Activated T-helper 1 cell treated with anti-CD3 and anti-CD28 coated beads, Interleukin-12 subunit alpha, Interleukin-12 subunit beta, Interleukin-2, Interleukin-4 antibody, amounts not matched to agents 30 ng/mL and 10 ng/mL and 1 ng/mL, durations not matched to agents 14 hours and 24 hours and 36 hours (primary cell): ENCODE results near the gene ABHD1. TPM values are rescaled to one million over a fixed set of nuclear protein-coding genes. Genes with fewer than 3 reads are reported as not detected.
"Not testable (repeated sequence)": the region's sequence is repeated elsewhere in the genome, so short reads cannot be mapped to it uniquely, and the experiment has no call there.

Experiments used
- DNase-seq: peaks from one replicate; pipeline ENCODE4 v3.0.0; 2021; ENCODE audit warnings: low spot score
- H3K27ac Mint-ChIP-seq: one replicate; pipeline ENCODE4 v1.8.0; 2021; ENCODE audit warnings: mild to moderate bottlenecking, mixed read lengths
- H3K27me3 Mint-ChIP-seq: one replicate; pipeline ENCODE4 v1.8.0; 2022; ENCODE audit warnings: mild to moderate bottlenecking, moderate library complexity, mixed read lengths; ENCODE audit not compliant: insufficient read depth
- H3K36me3 Mint-ChIP-seq: one replicate; pipeline ENCODE4 v1.8.0; 2021; ENCODE audit warnings: low read depth, mixed read lengths
- H3K4me1 Mint-ChIP-seq: one replicate; pipeline ENCODE4 v1.8.0; 2021; ENCODE audit warnings: low read depth, mixed read lengths
- H3K4me3 Mint-ChIP-seq: one replicate; pipeline ENCODE4 v1.8.0; 2021; ENCODE audit warnings: mild to moderate bottlenecking, moderate library complexity, mixed read lengths
- H3K9me3 Mint-ChIP-seq: one replicate; pipeline ENCODE4 v1.8.0; 2021; ENCODE audit warnings: mixed read lengths
- intact Hi-C: fragments of 100-400 bp; cut with micrococcal nuclease; formaldehyde crosslinking; loops from one replicate; pipeline ENCODE4 v1.15.1; 2024
- total RNA-seq: library from RNA; stranded (reverse); gene quantifications from 2 replicates; pipeline ENCODE4 v1.2.3, GENCODE V29; 2022

ABHD1 gene
- total RNA-seq, 1 donor from 2014 or later: 0.34 TPM

DNA sequence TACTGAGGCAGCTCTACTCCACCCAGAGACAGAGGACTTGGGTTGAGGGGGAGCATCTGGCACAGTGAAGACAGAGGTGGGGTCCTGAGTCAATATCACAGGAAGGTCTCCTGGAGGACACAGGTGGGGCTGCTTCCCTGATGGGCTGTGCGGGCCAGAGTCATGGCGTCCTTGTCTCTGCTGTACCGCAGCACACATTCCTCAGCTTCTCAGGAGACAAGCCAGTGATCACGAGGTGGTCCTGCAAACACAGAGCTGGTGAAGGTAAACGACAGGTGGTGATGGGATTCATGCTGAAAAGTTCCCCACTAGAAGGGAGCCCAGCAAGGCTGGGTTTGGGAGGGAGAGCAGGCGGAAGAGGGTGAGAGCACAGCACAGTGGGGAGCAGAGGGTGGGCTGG is 34.9 kb downstream of the ABHD1 start:
- Mint-ChIP-seq H3K27me3 (peaks cover 4% of the 10 kb centered on the region), H3K4me3 (no peak overlapping the region), H3K27ac (no peak overlapping the region), H3K4me1 (no peaks in the 10 kb centered on the region), H3K9me3 (no peaks in the 10 kb centered on the region), H3K36me3 (no peaks in the 10 kb centered on the region)
- no peak for DNase-seq
- intact Hi-C loops: no loop called here

DNA sequence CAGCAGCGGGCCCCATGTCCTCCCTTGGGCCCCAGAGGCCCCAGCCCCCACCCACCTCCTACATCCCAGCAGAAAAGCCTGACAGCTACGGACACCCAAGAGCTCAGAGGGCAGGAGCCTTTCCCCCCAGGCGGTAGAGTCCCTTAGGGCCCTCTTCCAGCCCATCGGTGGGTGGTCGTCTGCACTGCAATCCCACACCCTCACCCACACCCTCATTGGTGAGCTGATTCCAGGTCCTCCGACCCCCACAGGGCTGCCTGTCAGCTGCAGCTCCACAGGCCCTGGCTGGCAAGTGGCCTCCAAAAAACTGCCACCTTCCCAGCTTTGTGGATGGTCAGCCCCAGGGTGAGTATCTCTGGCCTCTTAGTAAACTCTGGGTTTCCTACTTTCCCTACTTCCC is 35.7 kb downstream of the ABHD1 start:
- intact Hi-C loops: no loop called here

DNA sequence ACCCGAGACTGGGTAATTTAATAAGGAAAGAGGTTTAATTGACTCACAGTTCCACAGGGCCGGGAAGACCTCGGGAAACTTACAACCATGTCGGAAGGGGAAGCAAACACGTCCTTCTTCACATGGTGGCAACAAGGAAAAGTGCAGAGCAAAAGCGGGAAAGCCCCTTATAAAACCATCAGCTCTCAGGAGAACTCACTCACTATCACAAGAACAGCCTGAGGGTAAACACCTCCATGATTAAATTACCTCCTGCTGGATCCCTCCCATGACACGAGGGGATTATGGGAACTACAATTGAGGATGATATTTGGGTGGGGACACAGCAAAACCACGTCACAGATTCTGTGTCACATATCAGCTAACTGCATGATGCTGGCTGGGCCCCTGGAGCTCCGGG is 36.6 kb downstream of the ABHD1 start:
- DNase-seq: no peak
- Mint-ChIP-seq H3K4me3 (no peak overlapping the region), H3K27me3 (peaks cover 4% of the 10 kb centered on the region), H3K36me3 (no peaks in the 10 kb centered on the region), H3K27ac (no peak overlapping the region), H3K9me3 (no peaks in the 10 kb centered on the region), H3K4me1 (no peaks in the 10 kb centered on the region)
- intact Hi-C loops: no loop called here

More for the DNA sequence above, 35.7 kb downstream of the ABHD1 start:
- no peaks in the 10 kb centered on the region for H3K4me1 Mint-ChIP-seq
- DNase-seq: no peak
- H3K27me3 Mint-ChIP-seq: peaks cover 4% of the 10 kb centered on the region
- H3K4me3 Mint-ChIP-seq: no peak overlapping the region
- no peaks in the 10 kb centered on the region for H3K36me3 Mint-ChIP-seq
- H3K9me3 Mint-ChIP-seq: no peaks in the 10 kb centered on the region
- no peak overlapping the region for H3K27ac Mint-ChIP-seq

DNA sequence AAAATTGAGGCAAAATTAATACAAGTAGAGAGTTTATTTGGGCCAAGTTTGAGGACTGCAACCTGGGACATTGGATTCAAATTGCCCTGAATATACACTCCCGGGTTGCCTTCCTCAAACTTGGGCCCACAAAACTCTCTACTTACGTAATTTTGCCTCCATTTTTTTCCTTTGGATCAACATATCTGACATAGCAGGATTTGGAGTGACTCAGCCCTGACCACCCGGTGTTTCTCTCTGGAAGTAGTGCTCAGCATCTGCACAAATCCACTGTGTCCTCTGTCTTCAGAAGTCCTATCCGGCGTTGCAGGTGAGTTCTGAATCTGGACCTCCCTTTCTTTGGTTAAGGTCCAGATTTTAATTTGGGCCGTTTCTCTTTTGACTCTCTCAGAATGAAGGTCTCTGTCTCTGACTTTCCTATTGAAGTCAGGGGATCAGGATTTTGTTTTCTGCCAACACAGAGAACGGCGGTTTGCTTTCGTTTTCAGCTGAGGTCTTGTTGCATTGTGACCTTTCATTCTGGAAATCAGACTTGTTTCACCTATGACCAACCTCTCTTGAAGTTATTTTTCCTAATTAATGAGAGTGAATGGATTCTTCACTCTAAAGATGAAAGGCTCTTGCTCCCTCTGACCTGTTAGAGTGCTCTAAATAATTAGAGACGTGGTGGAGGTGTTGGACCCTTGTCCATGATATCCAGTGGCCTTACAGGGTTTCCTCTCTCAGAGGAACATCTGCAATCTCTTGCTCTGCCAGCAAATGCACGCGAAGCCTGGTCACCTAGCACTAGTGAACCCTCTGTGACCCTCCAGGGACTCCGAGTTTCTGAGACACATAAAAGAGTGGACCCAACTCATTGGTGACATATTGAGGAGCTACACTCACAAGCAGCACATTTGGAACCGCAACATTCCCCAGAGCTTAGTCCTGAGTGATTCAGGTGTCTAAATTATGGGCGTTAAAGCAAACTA is 38.8 kb downstream of the ABHD1 start:
- H3K27me3 Mint-ChIP-seq: peaks cover 9% of the 10 kb centered on the region
- H3K36me3 Mint-ChIP-seq: no peaks in the 10 kb centered on the region
- no peak overlapping the region for H3K4me3 Mint-ChIP-seq
- no peaks in the 10 kb centered on the region for H3K4me1 Mint-ChIP-seq
- H3K27ac Mint-ChIP-seq: no peak overlapping the region
- no peak for DNase-seq
- no peaks in the 10 kb centered on the region for H3K9me3 Mint-ChIP-seq
- intact Hi-C loops: no loop called here

DNA sequence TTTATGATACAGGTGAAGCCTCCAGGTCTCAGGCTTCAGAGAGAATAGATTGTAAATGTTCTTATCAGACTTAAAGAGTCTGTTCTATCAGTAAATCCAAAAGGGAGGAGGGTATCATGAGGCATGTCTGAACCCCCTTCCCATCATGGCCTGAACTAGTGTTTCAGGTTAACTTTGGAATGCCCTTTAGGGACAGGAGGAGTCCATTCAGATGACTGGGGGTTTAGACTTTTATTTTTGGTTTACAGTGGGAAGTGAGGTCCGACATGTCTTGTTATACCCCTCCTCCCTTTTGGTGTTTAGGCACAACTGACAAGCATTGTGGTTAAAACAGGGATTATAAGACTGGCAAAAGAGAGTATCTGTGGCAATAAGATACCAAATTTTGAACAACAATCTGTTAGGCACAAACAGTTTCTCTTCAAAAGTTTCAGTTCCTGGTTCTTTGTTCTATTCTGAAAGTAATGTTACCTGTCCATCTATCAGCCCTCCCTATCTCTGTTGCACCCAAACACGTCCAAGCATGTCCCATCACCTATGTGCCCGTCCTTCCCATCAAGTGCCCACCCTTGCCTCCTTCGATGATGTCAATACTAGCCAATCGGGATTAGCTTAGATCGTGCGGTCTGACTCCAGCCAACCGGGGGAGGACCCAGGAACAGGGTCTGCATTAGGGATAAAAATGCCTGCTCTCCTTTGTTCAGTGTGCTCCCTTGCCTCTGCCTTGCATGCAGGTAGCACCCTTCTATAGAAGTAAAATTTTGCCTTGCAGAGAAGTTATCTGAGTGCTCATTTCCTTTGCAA is 41.5 kb downstream of the ABHD1 start:
- H3K4me3 Mint-ChIP-seq: no peak overlapping the region
- peaks cover 17% of the 10 kb centered on the region for H3K27me3 Mint-ChIP-seq
- DNase-seq: no peak
- H3K36me3 Mint-ChIP-seq: no peaks in the 10 kb centered on the region
- no peaks in the 10 kb centered on the region for H3K4me1 Mint-ChIP-seq
- H3K9me3 Mint-ChIP-seq: no peaks in the 10 kb centered on the region
- intact Hi-C loops: loop anchor here (5.0 kb wide), 2 partner anchors 117 to 137 kb away; partner anchors contain the start of gene TRIM54
- H3K27ac Mint-ChIP-seq: no peak overlapping the region

DNA sequence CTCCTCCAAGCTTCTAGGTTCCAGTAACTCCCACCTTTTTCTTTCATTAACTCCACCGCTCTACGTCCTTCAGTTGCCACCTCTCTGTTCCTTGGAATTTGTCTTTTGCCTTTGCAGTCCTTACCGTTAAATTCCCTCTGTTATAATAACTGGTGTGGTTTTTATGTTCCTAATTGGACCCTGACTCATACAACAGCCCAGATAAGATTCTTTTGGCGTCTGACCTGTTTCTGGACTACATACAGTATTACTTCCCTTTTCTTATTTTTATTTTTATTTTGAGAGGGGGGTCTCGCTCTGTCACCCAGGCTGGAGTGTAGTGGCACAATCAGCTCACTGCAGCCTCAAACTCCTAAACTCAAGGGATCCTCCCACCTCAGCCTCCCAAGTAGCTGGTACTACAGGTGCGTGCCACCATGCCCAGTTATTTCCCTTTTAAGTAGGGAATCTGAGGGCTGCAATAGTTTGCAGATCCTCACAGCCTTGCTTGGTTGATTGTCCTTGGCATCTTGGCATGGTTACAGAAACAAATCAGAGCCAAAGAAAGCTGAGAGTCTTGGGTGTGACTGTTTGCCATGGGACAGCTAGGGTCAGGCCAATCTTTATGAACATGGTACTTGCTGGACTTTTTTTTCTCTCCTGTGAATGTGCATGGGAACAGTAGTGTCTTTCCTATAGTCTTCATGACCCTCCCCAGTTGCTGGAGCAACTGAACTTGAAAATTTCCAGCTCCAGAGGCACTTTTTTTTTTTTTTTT is 47.1 kb downstream of the ABHD1 start:
- H3K4me3 Mint-ChIP-seq: no peak overlapping the region
- intact Hi-C loops: loop anchor here (2.0 kb wide), 1 partner anchor 46 kb away; the partner anchor contains the start of gene CAD
- no peaks in the 10 kb centered on the region for H3K9me3 Mint-ChIP-seq

DNA sequence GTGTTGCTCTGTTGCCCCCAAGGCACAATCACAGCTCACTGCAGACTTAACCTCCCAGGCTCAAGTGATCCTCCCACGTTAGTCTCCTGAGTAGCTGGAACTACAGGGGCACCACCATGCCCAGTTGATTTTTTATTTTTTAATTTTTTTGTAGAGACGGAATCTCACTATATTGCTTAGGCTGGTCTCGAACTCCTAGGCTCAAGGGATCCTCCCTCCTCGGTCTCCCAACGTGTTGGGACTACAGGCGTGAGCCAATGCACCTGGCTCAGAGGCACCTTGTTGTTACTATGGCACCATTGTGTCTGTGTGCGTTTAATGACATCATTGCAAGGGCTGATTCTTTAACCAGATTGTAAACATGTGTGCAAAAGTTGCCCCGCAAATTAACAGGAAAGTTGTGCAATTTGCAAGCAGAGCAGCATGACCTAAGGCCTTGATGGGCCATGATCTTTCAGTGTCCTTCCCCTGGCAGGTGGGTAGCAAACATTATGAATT is 47.8 kb downstream of the ABHD1 start:
- H3K36me3 Mint-ChIP-seq: no peaks in the 10 kb centered on the region
- no peaks in the 10 kb centered on the region for H3K9me3 Mint-ChIP-seq
- no peaks in the 10 kb centered on the region for H3K4me1 Mint-ChIP-seq
- H3K27ac Mint-ChIP-seq: no peak overlapping the region
- intact Hi-C loops: loop anchor here (2.0 kb wide), 1 partner anchor 45 kb away; the partner anchor contains the start of gene CAD
- H3K4me3 Mint-ChIP-seq: no peak overlapping the region
- no peak for DNase-seq
- H3K27me3 Mint-ChIP-seq: peaks cover 32% of the 10 kb centered on the region

More for the DNA sequence above, 47.1 kb downstream of the ABHD1 start:
- no peak overlapping the region for H3K27ac Mint-ChIP-seq
- no peaks in the 10 kb centered on the region for H3K36me3 Mint-ChIP-seq
- H3K4me1 Mint-ChIP-seq: no peaks in the 10 kb centered on the region
- DNase-seq: no peak
- peaks cover 28% of the 10 kb centered on the region for H3K27me3 Mint-ChIP-seq

DNA sequence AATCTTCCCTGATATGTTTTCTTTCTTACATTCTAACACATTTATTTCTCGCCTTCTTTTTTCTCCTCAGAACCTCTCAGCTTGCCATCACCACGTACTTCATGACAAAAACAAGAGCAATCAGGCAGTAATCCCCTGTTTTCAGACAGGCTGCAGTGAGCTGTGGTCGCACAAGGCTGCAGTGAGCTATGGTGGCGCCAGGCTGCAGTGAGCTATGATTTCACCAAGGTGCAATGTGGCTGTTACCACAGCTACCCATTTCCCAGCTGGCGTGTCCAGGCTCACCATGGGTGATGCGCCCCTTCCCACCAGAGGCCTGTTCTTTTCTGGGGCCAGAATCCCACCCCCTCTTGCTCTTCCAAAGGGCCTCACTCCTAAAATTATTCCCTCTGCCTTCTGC is 51.0 kb downstream of the ABHD1 start:
- peaks cover 35% of the 10 kb centered on the region for H3K27me3 Mint-ChIP-seq
- no peak for DNase-seq
- H3K4me3 Mint-ChIP-seq: no peak overlapping the region
- no peaks in the 10 kb centered on the region for H3K36me3 Mint-ChIP-seq
- no peaks in the 10 kb centered on the region for H3K9me3 Mint-ChIP-seq
- H3K27ac Mint-ChIP-seq: no peak overlapping the region
- intact Hi-C loops: no loop called here
- peaks cover 4% of the 10 kb centered on the region for H3K4me1 Mint-ChIP-seq

DNA sequence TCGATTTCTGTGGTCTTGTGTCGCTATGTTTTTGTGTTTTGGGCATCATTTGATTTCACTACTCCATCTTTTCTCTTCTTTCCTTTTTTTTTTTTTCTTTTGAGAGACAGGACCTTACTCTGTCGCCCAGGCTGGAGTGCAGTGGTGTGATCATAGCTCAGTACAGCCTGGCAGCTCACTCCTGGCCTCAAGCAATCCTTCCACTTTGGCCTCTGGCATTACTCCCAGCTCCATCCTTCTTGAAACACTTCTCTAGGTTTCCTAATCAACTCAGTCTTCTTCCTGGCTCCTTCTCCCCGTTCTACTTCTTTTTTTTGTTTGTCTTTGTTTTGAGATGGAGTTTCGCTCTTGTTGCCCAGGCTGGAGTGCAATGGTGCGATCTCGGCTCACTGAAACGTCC is 51.7 kb downstream of the ABHD1 start:
- peaks cover 31% of the 10 kb centered on the region for H3K27me3 Mint-ChIP-seq
- H3K4me1 Mint-ChIP-seq: peaks cover 4% of the 10 kb centered on the region
- H3K9me3 Mint-ChIP-seq: no peaks in the 10 kb centered on the region
- H3K27ac Mint-ChIP-seq: no peak overlapping the region
- no peak overlapping the region for H3K4me3 Mint-ChIP-seq
- H3K36me3 Mint-ChIP-seq: no peaks in the 10 kb centered on the region
- no peak for DNase-seq
- intact Hi-C loops: no loop called here

DNA sequence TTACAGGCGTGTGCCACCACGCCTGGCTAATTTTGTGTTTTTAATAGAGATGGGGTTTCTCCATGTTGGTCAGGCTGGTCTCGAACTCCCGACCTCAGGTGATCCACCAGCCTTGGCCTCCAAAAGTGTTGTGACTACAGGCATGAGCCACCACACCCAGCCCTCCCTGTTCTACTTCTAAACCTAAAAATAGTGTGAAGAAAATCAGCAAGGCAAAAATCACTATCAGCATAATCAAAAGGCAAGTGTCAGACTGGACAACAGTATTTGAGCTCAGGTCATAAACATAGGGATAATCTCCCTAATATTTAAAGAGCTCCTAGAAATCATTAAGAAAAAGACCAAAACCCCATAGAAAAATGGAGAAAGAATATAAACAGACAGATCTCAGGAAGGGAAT is 52.2 kb downstream of the ABHD1 start:
- H3K27me3 Mint-ChIP-seq: peaks cover 26% of the 10 kb centered on the region
- H3K4me3 Mint-ChIP-seq, intact Hi-C loops, DNase-seq, H3K27ac Mint-ChIP-seq, H3K36me3 Mint-ChIP-seq, H3K4me1 Mint-ChIP-seq, H3K9me3 Mint-ChIP-seq: not testable (repeated sequence)

DNA sequence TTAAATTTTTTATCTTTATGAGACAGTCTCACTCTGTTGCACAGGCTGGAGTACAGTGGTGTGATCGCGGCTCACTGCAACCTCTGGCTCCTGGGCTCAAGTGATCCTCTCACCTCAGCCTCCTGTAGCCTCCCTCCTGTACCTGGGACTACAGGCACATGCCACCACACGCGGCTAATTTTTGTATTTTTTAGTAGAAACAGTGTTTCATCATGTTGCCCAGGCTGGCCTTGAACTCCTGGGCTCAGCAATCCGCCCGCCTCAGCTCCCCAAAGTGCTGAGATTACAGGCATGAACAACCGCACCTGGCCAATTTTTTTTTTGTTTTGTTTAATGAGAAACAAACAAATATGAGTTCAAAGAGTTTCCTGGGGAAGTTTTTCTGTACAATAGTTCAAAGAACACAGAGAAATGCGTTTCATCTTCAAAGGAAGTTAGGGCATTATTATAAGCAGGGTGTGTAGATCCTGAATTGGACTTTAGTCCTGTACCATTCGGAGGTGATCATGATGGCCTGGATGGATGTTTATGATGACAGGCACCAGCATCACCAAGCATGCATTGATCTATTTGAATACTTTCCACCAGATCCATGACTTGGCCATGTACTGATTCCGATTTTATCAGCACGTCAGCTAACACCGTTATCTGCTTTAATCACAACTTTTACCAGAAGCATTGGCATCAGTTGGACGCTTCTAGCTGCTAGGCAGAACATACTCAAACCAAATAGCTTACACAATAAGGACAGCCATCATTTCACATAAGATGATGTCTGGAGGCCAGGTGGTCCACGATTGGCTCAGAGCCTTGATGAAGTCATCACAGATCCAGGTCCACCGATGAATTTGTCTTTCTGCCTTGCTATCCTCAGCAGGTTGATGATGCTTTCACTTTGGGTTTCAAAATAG is 54.1 kb downstream of the ABHD1 start:
- Mint-ChIP-seq H3K27ac (no peak overlapping the region), H3K4me3 (no peak overlapping the region), H3K4me1 (peaks cover 4% of the 10 kb centered on the region), H3K27me3 (peaks cover 33% of the 10 kb centered on the region), H3K9me3 (no peaks in the 10 kb centered on the region), H3K36me3 (no peaks in the 10 kb centered on the region)
- DNase-seq: no peak
- intact Hi-C loops: no loop called here
